Endothelial cell of umbilical vein (primary cell): Measurements from ENCODE around the gene SMIM27. TPM values are rescaled to one million over a fixed set of nuclear protein-coding genes. Genes with fewer than 3 reads are reported as not detected.

Experiments used
- BruUV-seq: library from RNA; stranded (reverse); fragments of 400-500 nt; replicated peaks from 2 replicates; lab custom pipeline; 2021; lab: Mats Ljungman, UMichigan
- CTCF ChIA-PET: fragments of 300-600, 350-600 bp; sonication (Branson Sonifier 250); formaldehyde crosslinking; loops from one replicate; lab custom pipeline; 2021; ENCODE audit warnings: antibody characterized with exemption, inconsistent platforms; lab: Charles Lee
- POLR2A ChIA-PET: fragments of 300-600, 350-600 bp; sonication (Branson Sonifier 250); formaldehyde crosslinking; loops from one replicate; lab custom pipeline; 2021; ENCODE audit warnings: antibody characterized with exemption, inconsistent platforms; lab: Charles Lee
- DNase-seq: peaks from one replicate; pipeline ENCODE4 v3.0.0-alpha.2; 2011; ENCODE audit warnings: low read depth, low spot score
- FAIRE-seq: peaks from 2 replicates; lab custom pipeline; 2011; peaks lifted over from hg19 to GRCh38; lab: Jason Lieb, UNC
- H2AFZ ChIP-seq: 2 replicates; pipeline ENCODE4 v1.6.0; 2012; ENCODE audit warnings: low read depth, low read length, control low read depth, inconsistent platforms
- H3K27ac ChIP-seq: 2 replicates; pipeline ENCODE4 v1.5.1; 2011; ENCODE audit warnings: low read depth, mild to moderate bottlenecking, control low read depth, low read length, moderate library complexity; ENCODE audit not compliant: insufficient read depth
- H3K27me3 ChIP-seq, 2 experiments: 2 replicates each; pipeline versions ENCODE4 v1.6.0 to v1.6.1; 2011; ENCODE audit warnings: low read length in 2 of 2, mixed read lengths in 1 of 2; ENCODE audit not compliant: control insufficient read depth in 2 of 2, insufficient read depth in 2 of 2
- H3K36me3 ChIP-seq, 2 experiments: 2 replicates in 1 of 2; 3 replicates in 1 of 2; pipeline ENCODE4 v1.5.1; 2011; ENCODE audit warnings: low read length in 2 of 2, mild to moderate bottlenecking in 1 of 2, moderate library complexity in 1 of 2; ENCODE audit not compliant: control insufficient read depth in 2 of 2, insufficient read depth in 2 of 2; ENCODE audit errors: extremely low read depth in 1 of 2
- H3K4me1 ChIP-seq: 3 replicates; pipeline ENCODE4 v1.5.1; 2011; ENCODE audit warnings: mild to moderate bottlenecking, low read length; ENCODE audit not compliant: control insufficient read depth, insufficient read depth; ENCODE audit errors: extremely low read depth
- H3K4me2 ChIP-seq: 2 replicates; pipeline ENCODE4 v1.6.1; 2011; ENCODE audit warnings: low read length, control low read depth, mixed read lengths; ENCODE audit not compliant: insufficient read depth
- H3K4me3 ChIP-seq, 3 experiments: fragments of 200-600 bp in 1 of 3; sonication (generic), shearing (Covaris generic) in 1 of 3; replicated peaks in 1 of 3; 2 replicates each; pipeline ENCODE4 v1.5.1; 2011 to 2016; ENCODE audit warnings: control low read depth in 3 of 3, low read length in 3 of 3, mild to moderate bottlenecking in 2 of 3, inconsistent platforms in 1 of 3, low read depth in 1 of 3, moderate library complexity in 1 of 3; ENCODE audit not compliant: insufficient read depth in 1 of 3
- H3K79me2 ChIP-seq: 2 replicates; pipeline ENCODE4 v1.6.0; 2012; ENCODE audit warnings: low read length, inconsistent platforms; ENCODE audit not compliant: control insufficient read depth, insufficient read depth
- H3K9ac ChIP-seq: replicated peaks from 2 replicates; pipeline ENCODE3; 2011; ENCODE audit warnings: low read length, control low read depth; ENCODE audit not compliant: insufficient read depth; ENCODE audit errors: extremely low read depth
- H3K9me1 ChIP-seq: replicated peaks from 3 replicates; pipeline ENCODE4 v1.6.0; 2011; ENCODE audit warnings: mild to moderate bottlenecking, low read length; ENCODE audit not compliant: control insufficient read depth, insufficient read depth; ENCODE audit errors: extremely low read depth
- H3K9me3 ChIP-seq: replicated peaks from 2 replicates; pipeline ENCODE4 v1.5.1; 2012; ENCODE audit warnings: low read length, inconsistent platforms; ENCODE audit not compliant: control insufficient read depth, insufficient read depth
- H4K20me1 ChIP-seq: replicated peaks from 2 replicates; pipeline ENCODE3; 2011; ENCODE audit warnings: mild to moderate bottlenecking, low read length; ENCODE audit not compliant: control insufficient read depth, insufficient read depth; ENCODE audit errors: extremely low read depth
- EZH2 ChIP-seq: IDR thresholded peaks from 2 replicates; pipeline ENCODE4 v1.6.1; 2012; ENCODE audit warnings: borderline replicate concordance, low read depth, mild to moderate bottlenecking, moderate library complexity, low read length, inconsistent platforms; ENCODE audit not compliant: severe bottlenecking
- FOS ChIP-seq: IDR thresholded peaks from 2 replicates; pipeline ENCODE4 v1.6.1; 2011; ENCODE audit warnings: mild to moderate bottlenecking, low read length, moderate library complexity, borderline replicate concordance; ENCODE audit not compliant: insufficient read depth
- GATA2 ChIP-seq: IDR thresholded peaks from 2 replicates; pipeline ENCODE4 v1.7.0; 2011; ENCODE audit warnings: low read depth, mild to moderate bottlenecking, moderate library complexity, mixed read lengths, low read length; ENCODE audit not compliant: insufficient read length, insufficient read depth
- JUN ChIP-seq: IDR thresholded peaks from 2 replicates; pipeline ENCODE4 v1.6.1; 2011; ENCODE audit warnings: borderline replicate concordance, low read depth; ENCODE audit not compliant: insufficient read length, insufficient read depth
- MYC ChIP-seq: IDR thresholded peaks from one replicate; pipeline ENCODE4 v1.6.1; 2011; ENCODE audit warnings: mild to moderate bottlenecking, low read depth, low read length
- POLR2A ChIP-seq: IDR thresholded peaks from 2 replicates; pipeline ENCODE4 v1.6.1; 2012; ENCODE audit warnings: low read depth, mild to moderate bottlenecking, control low read depth, low read length
- POLR2AphosphoS5 ChIP-seq: IDR thresholded peaks from 2 replicates; pipeline ENCODE4 v1.6.1; 2012; ENCODE audit warnings: low read depth, mild to moderate bottlenecking, control low read depth, low read length, moderate library complexity; ENCODE audit not compliant: insufficient read depth
- dilution Hi-C: fragments of 300-500 bp; cut with MboI; formaldehyde crosslinking; loops from one replicate; pipeline ENCODE4 v1.15.0; 2019; ENCODE audit warnings: low sequenced_read_pairs; ENCODE audit not compliant: extremely low pct_ligation_motif_present
- intact Hi-C: fragments of 100-400 bp; cut with micrococcal nuclease; formaldehyde crosslinking; loops from one replicate; pipeline ENCODE4 v1.10.0; 2022
- polyA plus RNA-seq, 4 experiments: library from polyadenylated mRNA; depleted of rRNA in 3 of 4; stranded (reverse) in 3 of 4; unstranded in 1 of 4; fragments of >200 nt; gene quantifications; 2 replicates each; pipeline versions ENCODE4 v1.2.1 to v1.2.3, GENCODE V29; 2011 to 2012; ENCODE audit warnings: missing spikeins in 1 of 4
- total RNA-seq: library from RNA; stranded (reverse); gene quantifications from 2 replicates; pipeline ENCODE4 v1.2.3, GENCODE V29; 2021
- TF ChIP-seq, protein P1 (sequence below), 2 donors: IDR thresholded peaks; 1 replicate in 1 of 2; 2 replicates in 1 of 2; pipeline ENCODE4 v1.5.1; 2011; ENCODE audit warnings: low read length in 2 of 2, mild to moderate bottlenecking in 2 of 2, moderate library complexity in 2 of 2, control low read depth in 1 of 2, inconsistent platforms in 1 of 2, low read depth in 1 of 2; ENCODE audit not compliant: insufficient read depth in 1 of 2; ENCODE audit errors: extremely low read depth in 1 of 2
- TF ChIP-seq, protein P2 (sequence below): IDR thresholded peaks from 2 replicates; pipeline ENCODE4 v1.6.1; 2011; ENCODE audit not compliant: insufficient read depth, insufficient read length

Gene SMIM27
- total and polyA plus RNA-seq, 2 donors (not counting 3 experiments of a cell fraction or from before 2014, with no cell fraction given), result 3.4 to 11.5 TPM

DNA sequence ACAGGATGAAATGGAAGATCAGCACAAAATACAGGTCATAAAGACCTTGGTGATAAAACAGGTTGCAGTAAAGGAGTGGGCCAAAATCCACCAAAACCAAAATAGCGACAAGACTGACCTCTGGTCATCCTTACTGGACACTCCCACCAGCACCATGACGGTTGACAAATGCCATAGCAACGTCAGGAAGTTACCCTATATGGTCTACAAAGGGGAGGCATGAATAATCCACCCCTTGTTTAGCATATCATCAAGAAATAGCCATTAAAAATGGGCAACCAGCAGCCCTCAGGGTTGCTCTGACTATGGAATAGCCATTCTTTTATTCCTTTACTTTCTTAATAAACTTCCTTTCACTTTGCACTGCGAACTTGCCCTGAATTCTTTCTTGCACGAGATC, 26.8 kb downstream of the SMIM27 start:
- H3K27me3 ChIP-seq, result peaks cover 8 to 10% of the 10 kb centered on the region in 2 experiments
- no peaks in the 10 kb centered on the region for H3K36me3 ChIP-seq
- POLR2A ChIA-PET, result no interaction called here
- no peak overlapping the region for H2AFZ ChIP-seq
- no peaks in the 10 kb centered on the region for H3K9me1 ChIP-seq
- DNase-seq, result no peak
- dilution Hi-C loops, result no loop called here
- H4K20me1 ChIP-seq, result no peaks in the 10 kb centered on the region
- no peak for TF ChIP-seq POLR2AphosphoS5
- TF ChIP-seq, protein P1, sequence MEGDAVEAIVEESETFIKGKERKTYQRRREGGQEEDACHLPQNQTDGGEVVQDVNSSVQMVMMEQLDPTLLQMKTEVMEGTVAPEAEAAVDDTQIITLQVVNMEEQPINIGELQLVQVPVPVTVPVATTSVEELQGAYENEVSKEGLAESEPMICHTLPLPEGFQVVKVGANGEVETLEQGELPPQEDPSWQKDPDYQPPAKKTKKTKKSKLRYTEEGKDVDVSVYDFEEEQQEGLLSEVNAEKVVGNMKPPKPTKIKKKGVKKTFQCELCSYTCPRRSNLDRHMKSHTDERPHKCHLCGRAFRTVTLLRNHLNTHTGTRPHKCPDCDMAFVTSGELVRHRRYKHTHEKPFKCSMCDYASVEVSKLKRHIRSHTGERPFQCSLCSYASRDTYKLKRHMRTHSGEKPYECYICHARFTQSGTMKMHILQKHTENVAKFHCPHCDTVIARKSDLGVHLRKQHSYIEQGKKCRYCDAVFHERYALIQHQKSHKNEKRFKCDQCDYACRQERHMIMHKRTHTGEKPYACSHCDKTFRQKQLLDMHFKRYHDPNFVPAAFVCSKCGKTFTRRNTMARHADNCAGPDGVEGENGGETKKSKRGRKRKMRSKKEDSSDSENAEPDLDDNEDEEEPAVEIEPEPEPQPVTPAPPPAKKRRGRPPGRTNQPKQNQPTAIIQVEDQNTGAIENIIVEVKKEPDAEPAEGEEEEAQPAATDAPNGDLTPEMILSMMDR (IDR thresholded peaks at IDR 0.05; ENCODE audit: extremely low read depth in 1 of 2, insufficient read depth in 1 of 2, low read depth in 1 of 2, low read length in 2 of 2), result no peak
- no peak for TF ChIP-seq EZH2
- TF ChIP-seq JUN, result no peak
- TF ChIP-seq MYC, result no peak
- TF ChIP-seq, protein P2, sequence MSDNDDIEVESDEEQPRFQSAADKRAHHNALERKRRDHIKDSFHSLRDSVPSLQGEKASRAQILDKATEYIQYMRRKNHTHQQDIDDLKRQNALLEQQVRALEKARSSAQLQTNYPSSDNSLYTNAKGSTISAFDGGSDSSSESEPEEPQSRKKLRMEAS, result no peak
- no peak for TF ChIP-seq FOS
- TF ChIP-seq POLR2A, result no peak
- TF ChIP-seq GATA2, result no peak
- CTCF ChIA-PET, result interaction anchor here (0.9 to 20.3 kb wide), 22 partner anchors 12 to 391 kb away, joined by 3 to 1384 read pairs (median 6); partner anchors contain the start of genes ACO1, RIGI and SMIM27
- BruUV-seq, result no TSS peak
- H3K27ac ChIP-seq, result no peak overlapping the region
- no peak for FAIRE-seq
- H3K4me2 ChIP-seq, result no peak overlapping the region
- no peak overlapping the region for H3K4me3 ChIP-seq
- H3K79me2 ChIP-seq, result no peaks in the 10 kb centered on the region
- H3K4me1 ChIP-seq, result peaks cover 9% of the 10 kb centered on the region
- no peaks in the 10 kb centered on the region for H3K9me3 ChIP-seq
- intact Hi-C loops, result loop anchor here (1.0 kb wide), 1 partner anchor 200 kb away; no protein-coding TSS in a partner anchor
- H3K9ac ChIP-seq, result no peak overlapping the region
